ENCODE measurements around the gene PLEKHM2. TPM values are rescaled to one million over a fixed set of nuclear protein-coding genes. Genes with fewer than 3 reads are reported as not detected.

PLEKHM2 gene
- total RNA-seq, 1 experiment from 2014 or later, result 51.5 TPM

DNA sequence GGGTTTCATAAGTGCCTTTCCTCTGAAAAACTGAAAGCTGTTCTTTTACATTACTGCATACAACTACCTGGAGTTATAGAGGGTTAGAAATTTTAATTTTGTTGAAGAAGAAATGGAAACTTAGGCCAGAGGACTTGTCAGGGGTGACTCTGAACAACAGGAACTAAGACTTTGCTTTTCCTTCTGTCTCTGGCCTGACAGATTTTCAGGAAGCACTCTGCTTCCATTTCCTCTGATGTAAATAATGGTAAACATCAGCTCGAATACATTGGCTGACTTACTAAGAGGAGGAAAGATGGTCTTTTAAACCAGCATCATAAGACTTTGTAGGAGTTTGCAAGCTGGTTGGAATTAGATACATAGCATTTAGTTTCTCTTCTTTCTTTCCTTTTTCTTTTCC lies 27.1 kb upstream of the PLEKHM2 start:
- no peaks in the 10 kb centered on the region for H3K9me3 Mint-ChIP-seq (ENCODE audit: unreplicated experiment)
- CTCF ChIA-PET, result no interaction called here
- H3K36me3 Mint-ChIP-seq (ENCODE audit: insufficient read depth, unreplicated experiment), result peaks cover 91% of the 10 kb centered on the region
- intact Hi-C loops (cut with micrococcal nuclease), result no loop called here
- no peak overlapping the region for H3K27ac Mint-ChIP-seq (ENCODE audit: low read depth, unreplicated experiment)
- H3K27me3 Mint-ChIP-seq (ENCODE audit: insufficient read depth, unreplicated experiment), result no peaks in the 10 kb centered on the region
- TF ChIP-seq, protein P1, sequence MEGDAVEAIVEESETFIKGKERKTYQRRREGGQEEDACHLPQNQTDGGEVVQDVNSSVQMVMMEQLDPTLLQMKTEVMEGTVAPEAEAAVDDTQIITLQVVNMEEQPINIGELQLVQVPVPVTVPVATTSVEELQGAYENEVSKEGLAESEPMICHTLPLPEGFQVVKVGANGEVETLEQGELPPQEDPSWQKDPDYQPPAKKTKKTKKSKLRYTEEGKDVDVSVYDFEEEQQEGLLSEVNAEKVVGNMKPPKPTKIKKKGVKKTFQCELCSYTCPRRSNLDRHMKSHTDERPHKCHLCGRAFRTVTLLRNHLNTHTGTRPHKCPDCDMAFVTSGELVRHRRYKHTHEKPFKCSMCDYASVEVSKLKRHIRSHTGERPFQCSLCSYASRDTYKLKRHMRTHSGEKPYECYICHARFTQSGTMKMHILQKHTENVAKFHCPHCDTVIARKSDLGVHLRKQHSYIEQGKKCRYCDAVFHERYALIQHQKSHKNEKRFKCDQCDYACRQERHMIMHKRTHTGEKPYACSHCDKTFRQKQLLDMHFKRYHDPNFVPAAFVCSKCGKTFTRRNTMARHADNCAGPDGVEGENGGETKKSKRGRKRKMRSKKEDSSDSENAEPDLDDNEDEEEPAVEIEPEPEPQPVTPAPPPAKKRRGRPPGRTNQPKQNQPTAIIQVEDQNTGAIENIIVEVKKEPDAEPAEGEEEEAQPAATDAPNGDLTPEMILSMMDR (IDR thresholded peaks at IDR 0.05; ENCODE audit: unreplicated experiment), result no peak
- BruUV-seq (replicated peaks), result no TSS peak
- H3K4me1 Mint-ChIP-seq (ENCODE audit: insufficient read depth, unreplicated experiment), result no peaks in the 10 kb centered on the region
- POLR2A ChIA-PET, result interaction anchor here (0.7 to 1.6 kb wide), 4 partner anchors 12 to 54 kb away, joined by 3 to 6 read pairs (median 4); no protein-coding TSS in a partner anchor
- no peak overlapping the region for H3K4me3 Mint-ChIP-seq (ENCODE audit: unreplicated experiment)
- DNase-seq (ENCODE audit: unreplicated experiment), result no peak

DNA sequence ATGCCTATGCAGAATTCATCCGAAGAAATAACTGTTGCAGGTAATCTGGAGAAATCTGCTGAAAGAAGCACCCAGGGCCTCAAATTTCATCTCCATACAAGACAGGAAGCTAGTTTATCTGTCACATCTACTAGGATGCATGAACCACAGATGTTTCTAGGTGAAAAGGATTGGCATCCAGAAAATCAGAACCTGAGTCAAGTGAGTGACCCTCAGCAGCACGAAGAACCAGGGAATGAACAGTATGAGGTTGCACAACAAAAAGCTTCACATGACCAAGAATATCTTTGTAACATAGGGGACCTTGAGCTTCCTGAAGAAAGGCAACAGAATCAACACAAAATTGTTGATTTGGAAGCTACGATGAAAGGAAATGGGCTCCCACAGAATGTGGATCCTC lies 24.0 kb upstream of the PLEKHM2 start:
- Mint-ChIP-seq H3K4me3 (ENCODE audit: unreplicated experiment) (no peak overlapping the region), H3K27me3 (ENCODE audit: insufficient read depth, unreplicated experiment) (no peaks in the 10 kb centered on the region), H3K36me3 (ENCODE audit: insufficient read depth, unreplicated experiment) (peaks cover 78% of the 10 kb centered on the region), H3K4me1 (ENCODE audit: insufficient read depth, unreplicated experiment) (no peaks in the 10 kb centered on the region), H3K9me3 (ENCODE audit: unreplicated experiment) (no peaks in the 10 kb centered on the region), H3K27ac (ENCODE audit: low read depth, unreplicated experiment) (no peak overlapping the region)
- TF ChIP-seq, protein P1 (IDR thresholded peaks at IDR 0.05; ENCODE audit: unreplicated experiment), result no peak
- BruUV-seq (replicated peaks), result no TSS peak
- CTCF ChIA-PET, result interaction anchor here (0.6 to 1.7 kb wide), 4 partner anchors 10 to 96 kb away, joined by 3 to 6 read pairs (median 4); no protein-coding TSS in a partner anchor
- POLR2A ChIA-PET, result no interaction called here
- DNase-seq (ENCODE audit: unreplicated experiment), result no peak
- intact Hi-C loops (cut with micrococcal nuclease), result no loop called here

DNA sequence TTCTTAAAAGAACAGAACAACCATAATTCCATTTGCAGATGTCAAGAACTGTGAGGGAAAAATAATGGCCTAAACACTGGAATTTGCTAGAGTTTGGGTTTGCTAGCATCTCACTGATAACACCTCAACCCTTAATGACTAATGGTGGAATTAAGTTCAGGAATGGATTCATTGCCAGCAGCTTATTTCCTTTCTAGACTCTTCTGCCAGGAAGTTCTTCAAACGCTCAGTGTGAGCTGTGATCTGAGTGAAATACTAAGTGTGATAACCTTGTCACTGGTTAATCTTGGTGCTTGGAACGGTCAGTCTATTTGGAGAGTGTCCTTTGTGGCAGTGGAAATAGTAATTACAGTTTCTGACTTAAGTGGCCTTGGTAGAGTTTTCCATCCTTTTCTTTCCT lies 21.6 kb upstream of the PLEKHM2 start:
- no TSS peak for BruUV-seq (replicated peaks)
- H3K9me3 Mint-ChIP-seq (ENCODE audit: unreplicated experiment), result no peaks in the 10 kb centered on the region
- CTCF ChIA-PET, result no interaction called here
- DNase-seq (ENCODE audit: unreplicated experiment), result no peak
- POLR2A ChIA-PET, result interaction anchor here (0.9 to 4.6 kb wide), 4 partner anchors 9 to 18 kb away, joined by 3 to 18 read pairs (median 6); no protein-coding TSS in a partner anchor
- no peaks in the 10 kb centered on the region for H3K27me3 Mint-ChIP-seq (ENCODE audit: insufficient read depth, unreplicated experiment)
- intact Hi-C loops (cut with micrococcal nuclease), result no loop called here
- TF ChIP-seq, protein P1 (IDR thresholded peaks at IDR 0.05; ENCODE audit: unreplicated experiment), result no peak
- no peak overlapping the region for H3K4me3 Mint-ChIP-seq (ENCODE audit: unreplicated experiment)
- H3K4me1 Mint-ChIP-seq (ENCODE audit: insufficient read depth, unreplicated experiment), result no peaks in the 10 kb centered on the region
- H3K36me3 Mint-ChIP-seq (ENCODE audit: insufficient read depth, unreplicated experiment), result peaks cover 61% of the 10 kb centered on the region
- no peak overlapping the region for H3K27ac Mint-ChIP-seq (ENCODE audit: low read depth, unreplicated experiment)

DNA sequence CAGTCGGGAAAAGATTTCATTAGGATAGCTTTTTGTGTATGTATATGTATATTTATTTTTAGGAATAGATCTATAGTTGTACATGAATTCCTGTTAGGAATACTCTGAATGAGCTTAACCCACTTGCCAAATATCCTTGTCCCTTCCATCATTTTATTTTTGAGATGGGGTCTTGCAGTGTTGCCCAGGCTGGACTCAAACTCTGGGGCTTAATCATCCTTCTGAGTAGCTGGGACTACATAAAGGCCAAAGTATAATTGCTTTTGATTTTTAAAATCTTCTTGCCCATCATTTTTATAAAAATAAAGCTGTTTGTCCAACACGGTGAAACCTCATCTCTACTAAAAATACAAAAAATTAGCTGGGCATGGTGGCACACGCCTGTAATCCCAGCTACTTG lies 20.2 kb upstream of the PLEKHM2 start:
- no TSS peak for BruUV-seq (replicated peaks)
- CTCF ChIA-PET, result interaction anchor here (0.7 to 1.5 kb wide), 2 partner anchors 78 to 92 kb away, joined by 3 to 6 read pairs; no protein-coding TSS in a partner anchor
- H3K4me3 Mint-ChIP-seq (ENCODE audit: unreplicated experiment), result no peak overlapping the region
- H3K27ac Mint-ChIP-seq (ENCODE audit: low read depth, unreplicated experiment), result no peak overlapping the region
- DNase-seq (ENCODE audit: unreplicated experiment), result no peak
- no peaks in the 10 kb centered on the region for H3K4me1 Mint-ChIP-seq (ENCODE audit: insufficient read depth, unreplicated experiment)
- intact Hi-C loops (cut with micrococcal nuclease), result no loop called here
- TF ChIP-seq, protein P1 (IDR thresholded peaks at IDR 0.05; ENCODE audit: unreplicated experiment), result no peak
- POLR2A ChIA-PET, result interaction anchor here (0.6 to 4.6 kb wide), 5 partner anchors 11 to 119 kb away, joined by 3 to 18 read pairs (median 4); no protein-coding TSS in a partner anchor
- H3K9me3 Mint-ChIP-seq (ENCODE audit: unreplicated experiment), result no peaks in the 10 kb centered on the region
- peaks cover 58% of the 10 kb centered on the region for H3K36me3 Mint-ChIP-seq (ENCODE audit: insufficient read depth, unreplicated experiment)
- H3K27me3 Mint-ChIP-seq (ENCODE audit: insufficient read depth, unreplicated experiment), result no peaks in the 10 kb centered on the region

All from MCF 10A (cell line).